HEK293 (cell line): ENCODE measurements around the gene PRDX3.

Experiments used
- MYNN ChIP-seq: fragments of 450-650 bp; formaldehyde crosslinking; IDR thresholded peaks from 2 replicates; pipeline ENCODE4 v1.5.1; 2016; ENCODE audit warnings: missing biosample characterization, missing genetic modification characterization, borderline replicate concordance
- PRDM4 ChIP-seq: fragments of 450-650 bp; formaldehyde crosslinking; IDR thresholded peaks from 2 replicates; pipeline ENCODE4 v1.5.1; 2017; ENCODE audit warnings: missing biosample characterization, missing genetic modification characterization
- SP7 ChIP-seq: fragments of 450-650 bp; formaldehyde crosslinking; IDR thresholded peaks from 2 replicates; pipeline ENCODE4 v1.5.1; 2016; ENCODE audit warnings: missing biosample characterization, missing genetic modification characterization
- ZBTB7A ChIP-seq: fragments of 450-650 bp; formaldehyde crosslinking; IDR thresholded peaks from 2 replicates; pipeline ENCODE4 v1.5.1; 2016; ENCODE audit warnings: low read depth, missing biosample characterization, missing genetic modification characterization
- ZFP69B ChIP-seq: fragments of 450-650 bp; formaldehyde crosslinking; IDR thresholded peaks from 2 replicates; pipeline ENCODE4 v1.5.1; 2016; ENCODE audit warnings: missing biosample characterization, missing genetic modification characterization
- ZNF146 ChIP-seq: fragments of 450-650 bp; formaldehyde crosslinking; IDR thresholded peaks from 2 replicates; pipeline ENCODE4 v1.5.1; 2016; ENCODE audit warnings: missing biosample characterization, missing genetic modification characterization
- ZNF169 ChIP-seq: fragments of 450-650 bp; formaldehyde crosslinking; IDR thresholded peaks from 2 replicates; pipeline ENCODE4 v1.5.1; 2016; ENCODE audit warnings: missing biosample characterization, missing genetic modification characterization
- ZNF18 ChIP-seq: fragments of 450-650 bp; formaldehyde crosslinking; IDR thresholded peaks from 2 replicates; pipeline ENCODE4 v1.5.1; 2016; ENCODE audit warnings: missing biosample characterization, missing genetic modification characterization
- ZNF214 ChIP-seq: fragments of 450-650 bp; formaldehyde crosslinking; IDR thresholded peaks from 2 replicates; pipeline ENCODE4 v1.5.1; 2017; ENCODE audit warnings: missing biosample characterization, mild to moderate bottlenecking, missing genetic modification characterization, borderline replicate concordance
- ZNF248 ChIP-seq: fragments of 450-650 bp; formaldehyde crosslinking; IDR thresholded peaks from 2 replicates; pipeline ENCODE4 v1.5.1; 2017; ENCODE audit warnings: missing biosample characterization, missing genetic modification characterization
- ZNF324 ChIP-seq: fragments of 450-650 bp; formaldehyde crosslinking; IDR thresholded peaks from 2 replicates; pipeline ENCODE4 v1.5.1; 2016; ENCODE audit warnings: missing biosample characterization, missing genetic modification characterization
- ZNF341 ChIP-seq: fragments of 450-650 bp; formaldehyde crosslinking; IDR thresholded peaks from 2 replicates; pipeline ENCODE4; 2016; ENCODE audit warnings: low read depth, missing biosample characterization, missing genetic modification characterization
- ZNF501 ChIP-seq: fragments of 450-650 bp; formaldehyde crosslinking; IDR thresholded peaks from 2 replicates; pipeline ENCODE4 v1.5.1; 2016; ENCODE audit warnings: missing biosample characterization, missing genetic modification characterization
- ZNF530 ChIP-seq: fragments of 450-650 bp; formaldehyde crosslinking; IDR thresholded peaks from 2 replicates; pipeline ENCODE4 v1.5.1; 2016; ENCODE audit warnings: low read depth, missing biosample characterization, missing genetic modification characterization
- ZNF549 ChIP-seq: fragments of 450-650 bp; IDR thresholded peaks from 2 replicates; pipeline ENCODE4 v1.5.1; 2018; ENCODE audit warnings: missing biosample characterization, missing genetic modification characterization, mild to moderate bottlenecking, inconsistent platforms, moderate library complexity
- ZNF596 ChIP-seq: fragments of 450-650 bp; IDR thresholded peaks from 2 replicates; pipeline ENCODE4 v1.5.0; 2018; ENCODE audit warnings: missing biosample characterization, mild to moderate bottlenecking, missing genetic modification characterization, moderate library complexity
- ZNF600 ChIP-seq: fragments of 450-650 bp; formaldehyde crosslinking; IDR thresholded peaks from 2 replicates; pipeline ENCODE4 v1.5.1; 2016; ENCODE audit warnings: missing biosample characterization, missing genetic modification characterization
- ZNF621 ChIP-seq: fragments of 450-650 bp; formaldehyde crosslinking; IDR thresholded peaks from 2 replicates; pipeline ENCODE4 v1.5.1; 2017; ENCODE audit warnings: missing biosample characterization, missing genetic modification characterization
- ZNF623 ChIP-seq: fragments of 450-650 bp; formaldehyde crosslinking; IDR thresholded peaks from 2 replicates; pipeline ENCODE4 v1.5.1; 2016; ENCODE audit warnings: missing biosample characterization, missing genetic modification characterization
- ZNF664 ChIP-seq: fragments of 450-650 bp; formaldehyde crosslinking; IDR thresholded peaks from 2 replicates; pipeline ENCODE4 v1.5.1; 2016; ENCODE audit warnings: missing biosample characterization, missing genetic modification characterization
- ZNF768 ChIP-seq: fragments of 450-650 bp; formaldehyde crosslinking; IDR thresholded peaks from 2 replicates; pipeline ENCODE4 v1.5.1; 2018; ENCODE audit warnings: missing biosample characterization, mild to moderate bottlenecking, missing genetic modification characterization
- ZNF777 ChIP-seq: fragments of 450-650 bp; formaldehyde crosslinking; IDR thresholded peaks from 2 replicates; pipeline ENCODE4 v1.5.1; 2017; ENCODE audit warnings: missing biosample characterization, missing genetic modification characterization, borderline replicate concordance
- ZSCAN16 ChIP-seq: fragments of 450-650 bp; formaldehyde crosslinking; IDR thresholded peaks from 2 replicates; pipeline ENCODE4 v1.5.1; 2016; ENCODE audit warnings: missing biosample characterization, missing genetic modification characterization
- ZXDB ChIP-seq: fragments of 450-650 bp; formaldehyde crosslinking; IDR thresholded peaks from 2 replicates; pipeline ENCODE4 v1.5.1; 2016; ENCODE audit warnings: missing biosample characterization, missing genetic modification characterization
- TF ChIP-seq, protein P1 (sequence below): fragments of 450-650 bp; formaldehyde crosslinking; IDR thresholded peaks from 2 replicates; pipeline ENCODE4 v1.5.1; 2017; ENCODE audit warnings: missing biosample characterization, mild to moderate bottlenecking, missing genetic modification characterization, moderate library complexity
- TF ChIP-seq, protein P2 (sequence below): fragments of 450-650 bp; formaldehyde crosslinking; IDR thresholded peaks from 2 replicates; pipeline ENCODE4 v1.5.1; 2016; ENCODE audit warnings: missing biosample characterization, missing genetic modification characterization
- TF ChIP-seq, protein P3 (sequence below): fragments of 450-650 bp; formaldehyde crosslinking; conservative IDR thresholded peaks from 2 replicates; pipeline ENCODE4 v1.5.1; 2016; ENCODE audit warnings: low read depth, missing biosample characterization, missing genetic modification characterization

Gene PRDX3

DNA sequence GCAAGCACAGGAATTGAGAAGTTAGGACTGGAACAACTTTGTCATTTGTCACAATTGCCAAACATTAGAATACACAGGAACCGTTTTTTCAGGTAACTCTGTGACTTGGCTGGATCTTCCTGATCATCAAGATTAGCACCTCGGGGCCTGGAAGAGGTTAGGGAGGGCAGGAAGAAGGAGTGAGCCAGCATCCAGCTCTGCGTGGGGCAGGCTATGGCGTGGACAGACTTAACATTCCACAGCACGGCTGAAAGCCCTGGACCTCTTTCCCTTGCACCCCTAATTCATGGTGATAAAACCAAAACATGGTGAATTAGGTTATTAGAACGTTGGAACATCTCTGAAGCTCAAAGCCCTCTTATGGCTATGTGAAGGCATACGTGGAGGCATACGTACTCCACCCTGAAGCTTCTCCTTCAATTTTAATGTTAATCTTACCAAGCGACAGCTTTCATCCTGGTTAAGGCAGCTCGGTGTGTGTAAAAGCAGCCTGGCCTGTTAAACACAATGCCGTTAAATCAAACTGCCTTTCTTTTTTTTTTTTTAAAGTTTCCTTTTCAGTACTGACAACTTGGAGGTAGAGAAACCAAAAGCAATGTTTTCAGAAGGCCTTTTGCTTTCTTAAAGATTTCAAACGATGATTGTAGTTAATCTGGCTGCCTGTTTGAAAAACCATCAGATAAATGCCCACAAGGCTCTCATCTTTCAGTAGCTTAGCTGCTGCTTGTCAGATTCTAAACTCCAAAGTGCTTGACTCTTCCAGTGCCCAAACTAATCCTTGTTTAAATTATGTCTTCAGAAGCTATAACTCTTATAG is 33.2 kb upstream of the PRDX3 start (continued):
- TF ChIP-seq ZNF768 (no peak), ZNF248 (tag by site-specific recombination) (no peak), ZNF623 (tag by site-specific recombination) (no peak), ZNF18 (tag by site-specific recombination) (no peak), ZNF621 (tag by site-specific recombination) (no peak), SP7 (tag by site-specific recombination) (0 out of 2 replicates have a peak, but pooled peaks have one; percentile 42), ZNF600 (tag by site-specific recombination) (peak; percentile 78), ZFP69B (tag by site-specific recombination) (no peak), ZNF596 (no peak), ZSCAN16 (tag by site-specific recombination) (no peak), ZXDB (tag by site-specific recombination) (0 out of 2 replicates have a peak, but pooled peaks have one; percentile 12), PRDM4 (tag by site-specific recombination) (no peak), ZNF169 (tag by site-specific recombination) (no peak), ZNF501 (tag by site-specific recombination) (no peak), ZNF664 (no peak), MYNN (tag by site-specific recombination) (no peak), ZNF530 (tag by site-specific recombination) (no peak), ZNF146 (no peak), ZNF341 (tag by site-specific recombination) (no peak), ZNF324 (tag by site-specific recombination) (no peak), ZNF777 (no peak), ZNF214 (tag by site-specific recombination) (no peak), ZBTB7A (tag by site-specific recombination) (no peak), ZNF549 (tag by site-specific recombination) (no peak)
- TF ChIP-seq, protein P1, sequence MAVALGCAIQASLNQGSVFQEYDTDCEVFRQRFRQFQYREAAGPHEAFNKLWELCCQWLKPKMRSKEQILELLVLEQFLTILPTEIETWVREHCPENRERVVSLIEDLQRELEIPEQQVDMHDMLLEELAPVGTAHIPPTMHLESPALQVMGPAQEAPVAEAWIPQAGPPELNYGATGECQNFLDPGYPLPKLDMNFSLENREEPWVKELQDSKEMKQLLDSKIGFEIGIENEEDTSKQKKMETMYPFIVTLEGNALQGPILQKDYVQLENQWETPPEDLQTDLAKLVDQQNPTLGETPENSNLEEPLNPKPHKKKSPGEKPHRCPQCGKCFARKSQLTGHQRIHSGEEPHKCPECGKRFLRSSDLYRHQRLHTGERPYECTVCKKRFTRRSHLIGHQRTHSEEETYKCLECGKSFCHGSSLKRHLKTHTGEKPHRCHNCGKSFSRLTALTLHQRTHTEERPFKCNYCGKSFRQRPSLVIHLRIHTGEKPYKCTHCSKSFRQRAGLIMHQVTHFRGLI, result no peak
- TF ChIP-seq, protein P2, sequence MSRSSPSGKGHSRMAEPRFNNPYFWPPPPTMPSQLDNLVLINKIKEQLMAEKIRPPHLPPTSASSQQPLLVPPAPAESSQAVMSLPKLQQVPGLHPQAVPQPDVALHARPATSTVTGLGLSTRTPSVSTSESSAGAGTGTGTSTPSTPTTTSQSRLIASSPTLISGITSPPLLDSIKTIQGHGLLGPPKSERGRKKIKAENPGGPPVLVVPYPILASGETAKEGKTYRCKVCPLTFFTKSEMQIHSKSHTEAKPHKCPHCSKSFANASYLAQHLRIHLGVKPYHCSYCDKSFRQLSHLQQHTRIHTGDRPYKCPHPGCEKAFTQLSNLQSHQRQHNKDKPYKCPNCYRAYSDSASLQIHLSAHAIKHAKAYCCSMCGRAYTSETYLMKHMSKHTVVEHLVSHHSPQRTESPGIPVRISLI (tag by site-specific recombination), result 0 out of 2 replicates have a peak, but pooled peaks have one; percentile 0
- TF ChIP-seq, protein P3, sequence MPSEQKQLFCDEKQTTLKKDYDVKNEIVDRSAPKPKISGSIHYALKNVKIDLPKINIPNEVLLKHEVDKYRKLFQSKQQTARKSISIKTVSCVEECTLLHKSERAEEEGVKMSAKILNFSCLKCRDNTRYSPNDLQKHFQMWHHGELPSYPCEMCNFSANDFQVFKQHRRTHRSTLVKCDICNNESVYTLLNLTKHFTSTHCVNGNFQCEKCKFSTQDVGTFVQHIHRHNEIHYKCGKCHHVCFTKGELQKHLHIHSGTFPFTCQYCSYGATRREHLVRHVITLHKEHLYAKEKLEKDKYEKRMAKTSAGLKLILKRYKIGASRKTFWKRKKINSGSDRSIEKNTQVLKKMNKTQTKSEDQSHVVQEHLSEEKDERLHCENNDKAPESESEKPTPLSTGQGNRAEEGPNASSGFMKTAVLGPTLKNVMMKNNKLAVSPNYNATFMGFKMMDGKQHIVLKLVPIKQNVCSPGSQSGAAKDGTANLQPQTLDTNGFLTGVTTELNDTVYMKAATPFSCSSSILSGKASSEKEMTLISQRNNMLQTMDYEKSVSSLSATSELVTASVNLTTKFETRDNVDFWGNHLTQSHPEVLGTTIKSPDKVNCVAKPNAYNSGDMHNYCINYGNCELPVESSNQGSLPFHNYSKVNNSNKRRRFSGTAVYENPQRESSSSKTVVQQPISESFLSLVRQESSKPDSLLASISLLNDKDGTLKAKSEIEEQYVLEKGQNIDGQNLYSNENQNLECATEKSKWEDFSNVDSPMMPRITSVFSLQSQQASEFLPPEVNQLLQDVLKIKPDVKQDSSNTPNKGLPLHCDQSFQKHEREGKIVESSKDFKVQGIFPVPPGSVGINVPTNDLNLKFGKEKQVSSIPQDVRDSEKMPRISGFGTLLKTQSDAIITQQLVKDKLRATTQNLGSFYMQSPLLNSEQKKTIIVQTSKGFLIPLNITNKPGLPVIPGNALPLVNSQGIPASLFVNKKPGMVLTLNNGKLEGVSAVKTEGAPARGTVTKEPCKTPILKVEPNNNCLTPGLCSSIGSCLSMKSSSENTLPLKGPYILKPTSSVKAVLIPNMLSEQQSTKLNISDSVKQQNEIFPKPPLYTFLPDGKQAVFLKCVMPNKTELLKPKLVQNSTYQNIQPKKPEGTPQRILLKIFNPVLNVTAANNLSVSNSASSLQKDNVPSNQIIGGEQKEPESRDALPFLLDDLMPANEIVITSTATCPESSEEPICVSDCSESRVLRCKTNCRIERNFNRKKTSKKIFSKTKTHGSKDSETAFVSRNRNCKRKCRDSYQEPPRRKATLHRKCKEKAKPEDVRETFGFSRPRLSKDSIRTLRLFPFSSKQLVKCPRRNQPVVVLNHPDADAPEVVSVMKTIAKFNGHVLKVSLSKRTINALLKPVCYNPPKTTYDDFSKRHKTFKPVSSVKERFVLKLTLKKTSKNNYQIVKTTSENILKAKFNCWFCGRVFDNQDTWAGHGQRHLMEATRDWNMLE (tag by site-specific recombination), result no peak
